ENCODE results near the gene FAHD2A.
"Not testable (repeated sequence)": the region's sequence is repeated elsewhere in the genome, so short reads cannot be mapped to it uniquely, and the experiment has no call there.

FAHD2A gene

GRCh38 chr2:95376311-95377215 lies 25.9 kb upstream of the FAHD2A start:
- no peak for DNase-seq

GRCh38 chr2:95377216-95378123 lies 25.0 kb upstream of the FAHD2A start:
- no peak for DNase-seq

GRCh38 chr2:95378281-95378680 lies 24.2 kb upstream of the FAHD2A start:
- DNase-seq = not testable (repeated sequence)

GRCh38 chr2:95379371-95379831 lies 23.1 kb upstream of the FAHD2A start:
- no peak for DNase-seq

- DNase-seq = no peak
Observed at GRCh38 chr2:95380280-95380679, 22.2 kb upstream of the FAHD2A start.

- DNase-seq = no peak
Observed at GRCh38 chr2:95380731-95381130, 21.8 kb upstream of the FAHD2A start.

GRCh38 chr2:95381212-95382191 lies 21.0 kb upstream of the FAHD2A start:
- no peak for DNase-seq

GRCh38 chr2:95382192-95382591 lies 20.3 kb upstream of the FAHD2A start:
- no peak for DNase-seq

- DNase-seq = no peak
Observed at GRCh38 chr2:95382686-95383634, 19.5 kb upstream of the FAHD2A start.

- DNase-seq = no peak
Observed at GRCh38 chr2:95383635-95384027, 18.9 kb upstream of the FAHD2A start.

GRCh38 chr2:95384854-95385569 lies 17.5 kb upstream of the FAHD2A start:
- no peak for DNase-seq

GRCh38 chr2:95385570-95385984 lies 16.9 kb upstream of the FAHD2A start:
- DNase-seq = no peak

GRCh38 chr2:95386031-95386430 lies 16.5 kb upstream of the FAHD2A start:
- DNase-seq = no peak

- no peak for DNase-seq
Observed at GRCh38 chr2:95387358-95387757, 15.2 kb upstream of the FAHD2A start.

GRCh38 chr2:95388091-95388692 lies 14.3 kb upstream of the FAHD2A start:
- DNase-seq = no peak

- no peak for DNase-seq
Observed at GRCh38 chr2:95388856-95389244, 13.7 kb upstream of the FAHD2A start.

- peak; percentile 7 for DNase-seq
Observed at GRCh38 chr2:95389245-95390119, 13.0 kb upstream of the FAHD2A start.

GRCh38 chr2:95390272-95390880 lies 12.1 kb upstream of the FAHD2A start:
- DNase-seq = no peak
